C4-2B (cell line): Measurements from ENCODE around the gene GAS2L3.

Source experiments
- ZFX ChIP-seq: fragments of 450-650 bp; IDR thresholded peaks from 2 replicates; pipeline ENCODE4 v1.6.1; 2017
- TF ChIP-seq, protein P1 (sequence below): fragments of 450-650 bp; conservative IDR thresholded peaks from 2 replicates; pipeline ENCODE4 v1.5.1; 2017; ENCODE audit warnings: mild to moderate bottlenecking

DNA sequence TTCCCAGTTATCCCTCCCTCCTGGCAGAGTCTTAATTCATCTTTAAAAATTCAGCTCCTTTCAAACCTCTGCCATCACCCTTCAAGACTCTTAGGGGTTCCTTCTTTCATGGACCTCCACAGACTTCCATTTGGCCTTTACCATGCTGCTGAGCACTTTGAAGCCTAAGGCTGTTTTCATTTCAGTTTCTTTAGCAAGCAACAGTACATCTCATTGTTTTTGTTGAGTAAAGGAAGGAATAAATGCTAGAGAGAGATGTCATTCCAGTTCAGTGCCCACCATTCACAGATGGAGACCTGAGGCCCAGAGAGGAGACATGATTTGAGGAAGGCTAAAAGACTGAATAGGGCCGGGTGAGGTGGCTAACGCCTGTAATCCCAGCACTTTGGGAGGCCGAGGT is 1.3 kb upstream of the GAS2L3 start:
- TF ChIP-seq, protein P1, sequence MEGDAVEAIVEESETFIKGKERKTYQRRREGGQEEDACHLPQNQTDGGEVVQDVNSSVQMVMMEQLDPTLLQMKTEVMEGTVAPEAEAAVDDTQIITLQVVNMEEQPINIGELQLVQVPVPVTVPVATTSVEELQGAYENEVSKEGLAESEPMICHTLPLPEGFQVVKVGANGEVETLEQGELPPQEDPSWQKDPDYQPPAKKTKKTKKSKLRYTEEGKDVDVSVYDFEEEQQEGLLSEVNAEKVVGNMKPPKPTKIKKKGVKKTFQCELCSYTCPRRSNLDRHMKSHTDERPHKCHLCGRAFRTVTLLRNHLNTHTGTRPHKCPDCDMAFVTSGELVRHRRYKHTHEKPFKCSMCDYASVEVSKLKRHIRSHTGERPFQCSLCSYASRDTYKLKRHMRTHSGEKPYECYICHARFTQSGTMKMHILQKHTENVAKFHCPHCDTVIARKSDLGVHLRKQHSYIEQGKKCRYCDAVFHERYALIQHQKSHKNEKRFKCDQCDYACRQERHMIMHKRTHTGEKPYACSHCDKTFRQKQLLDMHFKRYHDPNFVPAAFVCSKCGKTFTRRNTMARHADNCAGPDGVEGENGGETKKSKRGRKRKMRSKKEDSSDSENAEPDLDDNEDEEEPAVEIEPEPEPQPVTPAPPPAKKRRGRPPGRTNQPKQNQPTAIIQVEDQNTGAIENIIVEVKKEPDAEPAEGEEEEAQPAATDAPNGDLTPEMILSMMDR = no peak
- TF ChIP-seq ZFX = no peak
